ENCODE measurements around the gene CHST15.

CHST15 gene

DNA sequence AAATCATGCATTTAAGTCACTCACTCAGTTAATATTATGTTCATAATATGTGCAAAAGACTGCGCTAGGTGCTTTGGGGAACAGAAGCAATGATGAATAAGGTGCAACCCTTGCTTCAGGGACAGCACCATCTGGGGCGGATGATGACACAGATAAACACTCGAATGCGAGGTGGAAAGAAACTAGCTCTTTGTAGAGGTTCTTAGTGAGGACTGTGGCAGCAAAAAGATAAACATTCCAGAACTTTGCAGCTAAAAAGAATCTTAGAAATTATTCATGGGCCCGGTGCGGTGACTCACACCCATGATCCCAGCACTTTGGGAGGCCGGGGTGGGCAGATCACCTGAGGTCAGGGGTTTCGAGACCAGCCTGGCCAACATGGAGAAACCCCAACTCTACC lies 29.8 kb upstream of the CHST15 start:
- TF ChIP-seq, protein P1, sequence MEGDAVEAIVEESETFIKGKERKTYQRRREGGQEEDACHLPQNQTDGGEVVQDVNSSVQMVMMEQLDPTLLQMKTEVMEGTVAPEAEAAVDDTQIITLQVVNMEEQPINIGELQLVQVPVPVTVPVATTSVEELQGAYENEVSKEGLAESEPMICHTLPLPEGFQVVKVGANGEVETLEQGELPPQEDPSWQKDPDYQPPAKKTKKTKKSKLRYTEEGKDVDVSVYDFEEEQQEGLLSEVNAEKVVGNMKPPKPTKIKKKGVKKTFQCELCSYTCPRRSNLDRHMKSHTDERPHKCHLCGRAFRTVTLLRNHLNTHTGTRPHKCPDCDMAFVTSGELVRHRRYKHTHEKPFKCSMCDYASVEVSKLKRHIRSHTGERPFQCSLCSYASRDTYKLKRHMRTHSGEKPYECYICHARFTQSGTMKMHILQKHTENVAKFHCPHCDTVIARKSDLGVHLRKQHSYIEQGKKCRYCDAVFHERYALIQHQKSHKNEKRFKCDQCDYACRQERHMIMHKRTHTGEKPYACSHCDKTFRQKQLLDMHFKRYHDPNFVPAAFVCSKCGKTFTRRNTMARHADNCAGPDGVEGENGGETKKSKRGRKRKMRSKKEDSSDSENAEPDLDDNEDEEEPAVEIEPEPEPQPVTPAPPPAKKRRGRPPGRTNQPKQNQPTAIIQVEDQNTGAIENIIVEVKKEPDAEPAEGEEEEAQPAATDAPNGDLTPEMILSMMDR (IDR thresholded peaks at IDR 0.05; ENCODE audit: low read depth, low read length), result no peak
- DNase-seq (ENCODE audit: extremely low read depth, low read depth), result no peak

DNA sequence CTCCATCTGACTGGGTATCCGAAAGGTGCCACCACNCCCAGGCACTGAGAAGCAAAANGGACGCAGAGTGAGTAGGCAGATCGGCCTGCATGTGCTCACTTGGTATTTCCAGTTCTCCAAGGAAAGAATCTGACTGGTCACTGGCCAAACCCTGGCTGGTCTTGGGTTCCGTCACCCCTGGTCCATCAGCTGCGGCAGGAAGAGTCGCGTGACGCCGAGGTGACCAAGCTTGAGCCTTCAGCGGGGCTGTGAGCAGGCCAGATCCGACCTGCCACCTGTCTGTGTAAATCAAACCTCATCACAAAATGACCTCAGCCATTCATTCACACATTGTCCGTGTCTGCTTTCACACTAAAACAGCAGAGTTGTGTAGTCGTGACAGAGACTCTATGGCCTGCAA lies 28.8 kb upstream of the CHST15 start:
- DNase-seq (ENCODE audit: extremely low read depth, low read depth), result no peak
- TF ChIP-seq, protein P1 (IDR thresholded peaks at IDR 0.05; ENCODE audit: low read depth, low read length), result no peak

DNA sequence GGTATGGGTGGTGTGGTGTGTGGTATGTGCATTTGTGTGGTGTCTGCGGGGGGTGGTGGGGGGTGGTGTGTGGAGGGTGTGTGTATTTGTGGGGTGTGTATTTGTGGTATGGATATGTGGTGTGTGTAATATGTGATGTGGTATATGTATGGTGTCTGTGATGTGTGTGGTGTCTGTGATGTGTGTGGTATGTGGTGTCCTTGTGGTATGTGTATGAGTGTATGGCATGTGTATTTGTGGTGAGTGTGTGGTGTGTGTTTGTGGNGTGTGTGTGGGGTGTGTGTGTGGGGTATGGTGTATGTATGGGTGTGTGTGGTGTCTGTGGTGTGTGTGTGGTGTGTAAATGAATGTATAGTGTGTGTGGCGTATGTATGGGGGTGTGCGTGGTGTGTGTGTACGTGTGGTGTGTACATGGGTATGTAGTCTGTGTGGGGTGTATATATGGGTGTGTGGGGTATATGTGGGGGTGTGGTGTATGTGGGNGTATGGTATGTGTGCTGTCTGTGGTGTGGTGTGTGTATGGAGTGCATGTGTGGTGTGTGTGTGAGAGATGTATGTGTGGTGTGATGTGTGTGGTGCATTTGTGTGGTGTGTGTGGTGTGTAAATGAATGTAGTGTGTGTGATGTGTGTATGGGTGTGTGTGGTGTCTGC lies 27.1 kb upstream of the CHST15 start:
- TF ChIP-seq, protein P1 (IDR thresholded peaks at IDR 0.05; ENCODE audit: low read depth, low read length), result no peak
- no peak for DNase-seq (ENCODE audit: extremely low read depth, low read depth)

DNA sequence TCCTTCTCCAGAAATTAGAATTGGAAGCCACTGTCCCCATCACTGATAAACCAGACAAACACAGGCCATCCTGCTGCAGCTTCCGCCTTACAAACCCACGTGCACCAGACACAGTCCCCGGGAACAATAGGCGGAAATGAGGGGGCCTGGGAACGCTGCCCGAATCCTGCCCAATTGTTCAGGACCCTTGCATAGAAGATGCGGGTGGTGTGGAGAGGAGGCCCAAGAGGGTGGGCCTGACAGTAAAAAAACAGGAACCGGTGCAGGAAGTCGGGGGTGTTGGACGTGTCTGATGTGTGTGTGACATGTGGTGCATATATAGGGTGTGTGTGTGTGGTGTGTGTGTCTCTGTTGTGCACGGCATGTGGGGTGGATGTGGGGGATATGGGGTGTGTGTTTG lies 26.5 kb upstream of the CHST15 start:
- DNase-seq (ENCODE audit: extremely low read depth, low read depth), result no peak
- TF ChIP-seq, protein P1 (IDR thresholded peaks at IDR 0.05; ENCODE audit: low read depth, low read length), result no peak

DNA sequence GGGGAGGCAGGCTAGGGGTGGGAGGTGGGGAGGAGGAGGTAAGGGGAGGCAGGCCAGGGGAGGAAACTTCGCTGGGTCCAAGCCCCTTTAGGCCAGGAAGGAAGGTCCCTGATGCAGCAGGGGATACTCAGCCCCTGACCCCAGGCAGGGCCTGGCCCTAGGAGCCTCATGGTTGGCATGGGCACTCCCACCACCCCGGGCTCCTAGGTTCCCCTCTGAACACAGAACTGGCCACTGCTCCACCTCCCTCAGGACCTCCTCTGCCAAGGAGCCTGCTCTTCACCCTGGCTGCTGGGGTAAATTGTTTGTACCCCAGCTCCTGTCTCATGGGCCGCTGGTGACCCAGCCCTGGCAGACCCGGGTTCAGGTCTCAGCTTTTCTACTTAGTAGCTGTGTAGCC lies 25.8 kb upstream of the CHST15 start:
- no peak for DNase-seq (ENCODE audit: extremely low read depth, low read depth)
- TF ChIP-seq, protein P1 (IDR thresholded peaks at IDR 0.05; ENCODE audit: low read depth, low read length), result no peak

DNA sequence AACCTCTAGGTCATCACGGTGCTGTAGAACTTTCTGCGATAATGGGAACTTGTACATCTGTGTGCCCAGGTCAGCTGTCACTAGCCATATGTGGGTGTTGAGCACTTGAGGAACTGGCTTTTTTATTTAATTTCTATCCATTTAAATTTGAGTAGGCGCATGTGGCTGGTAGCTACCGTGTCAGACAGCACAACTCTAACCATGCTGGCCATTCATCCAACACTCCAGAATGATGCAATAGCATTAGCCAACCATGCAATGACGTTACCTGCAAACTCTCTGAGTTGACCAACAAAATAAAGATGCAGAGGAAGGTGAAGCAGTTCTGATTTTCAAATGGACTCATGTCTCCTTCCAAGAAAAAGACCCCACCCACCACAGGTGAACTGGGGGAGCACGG lies 24.4 kb upstream of the CHST15 start:
- TF ChIP-seq, protein P1 (IDR thresholded peaks at IDR 0.05; ENCODE audit: low read depth, low read length), result no peak
- DNase-seq (ENCODE audit: extremely low read depth, low read depth), result no peak

DNA sequence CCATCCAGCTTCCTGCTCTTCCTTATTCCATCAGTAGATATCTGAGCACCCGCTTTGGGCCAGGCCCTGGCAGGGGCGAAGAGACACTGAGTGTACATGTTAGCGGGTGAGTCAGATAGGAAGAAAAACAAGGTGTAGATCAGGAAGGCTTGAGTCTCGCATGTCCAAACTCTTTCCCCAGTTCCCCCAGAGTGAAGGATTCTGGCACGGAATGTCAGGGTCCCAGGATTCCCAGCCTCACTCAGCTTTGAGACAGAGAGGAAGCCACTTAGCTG lies 24.1 kb upstream of the CHST15 start:
- TF ChIP-seq, protein P1 (IDR thresholded peaks at IDR 0.05; ENCODE audit: low read depth, low read length), result no peak
- no peak for DNase-seq (ENCODE audit: extremely low read depth, low read depth)

Data from AG09319 (cell line).